Measurements from ENCODE around the gene MEG3.
"Not testable (repeated sequence)": the region's sequence is repeated elsewhere in the genome, so short reads cannot be mapped to it uniquely, and the experiment has no call there.

The MEG3 gene

DNA sequence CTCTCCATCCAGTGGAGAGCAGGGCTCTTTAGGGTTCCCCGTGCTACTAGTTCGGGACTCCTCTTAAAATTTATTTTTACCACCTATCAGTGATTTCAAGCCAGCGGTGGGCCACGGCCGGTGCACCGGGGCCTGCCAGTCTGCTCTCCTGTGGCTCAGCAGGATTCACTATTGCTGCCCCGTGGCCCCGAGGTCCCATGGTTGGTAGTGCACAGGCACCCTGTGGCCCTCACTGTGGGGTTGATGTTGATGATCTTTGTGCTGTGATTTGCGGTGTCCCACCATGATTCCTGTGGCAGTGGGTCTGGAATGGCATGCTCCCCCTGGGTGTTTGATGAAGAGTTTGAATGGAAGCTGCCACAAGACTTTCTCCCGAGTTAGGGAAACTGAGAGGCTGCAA, 12.6 kb upstream of the MEG3 start:
- no peak for DNase-seq (ENCODE audit: low read depth)
- TF ChIP-seq, protein P1, sequence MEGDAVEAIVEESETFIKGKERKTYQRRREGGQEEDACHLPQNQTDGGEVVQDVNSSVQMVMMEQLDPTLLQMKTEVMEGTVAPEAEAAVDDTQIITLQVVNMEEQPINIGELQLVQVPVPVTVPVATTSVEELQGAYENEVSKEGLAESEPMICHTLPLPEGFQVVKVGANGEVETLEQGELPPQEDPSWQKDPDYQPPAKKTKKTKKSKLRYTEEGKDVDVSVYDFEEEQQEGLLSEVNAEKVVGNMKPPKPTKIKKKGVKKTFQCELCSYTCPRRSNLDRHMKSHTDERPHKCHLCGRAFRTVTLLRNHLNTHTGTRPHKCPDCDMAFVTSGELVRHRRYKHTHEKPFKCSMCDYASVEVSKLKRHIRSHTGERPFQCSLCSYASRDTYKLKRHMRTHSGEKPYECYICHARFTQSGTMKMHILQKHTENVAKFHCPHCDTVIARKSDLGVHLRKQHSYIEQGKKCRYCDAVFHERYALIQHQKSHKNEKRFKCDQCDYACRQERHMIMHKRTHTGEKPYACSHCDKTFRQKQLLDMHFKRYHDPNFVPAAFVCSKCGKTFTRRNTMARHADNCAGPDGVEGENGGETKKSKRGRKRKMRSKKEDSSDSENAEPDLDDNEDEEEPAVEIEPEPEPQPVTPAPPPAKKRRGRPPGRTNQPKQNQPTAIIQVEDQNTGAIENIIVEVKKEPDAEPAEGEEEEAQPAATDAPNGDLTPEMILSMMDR (conservative IDR thresholded peaks at IDR 0.05; ENCODE audit: low read depth, low read length), result no peak
- no peak overlapping the region for H3K4me3 ChIP-seq (ENCODE audit: low read length)

GRCh38 chr14:100815478-100816285, 10.2 kb upstream of the MEG3 start:
- TF ChIP-seq, protein P1 (conservative IDR thresholded peaks at IDR 0.05; ENCODE audit: low read depth, low read length), result no peak
- no peak overlapping the region for H3K4me3 ChIP-seq (ENCODE audit: low read length)
- DNase-seq (ENCODE audit: low read depth), result no peak

DNA sequence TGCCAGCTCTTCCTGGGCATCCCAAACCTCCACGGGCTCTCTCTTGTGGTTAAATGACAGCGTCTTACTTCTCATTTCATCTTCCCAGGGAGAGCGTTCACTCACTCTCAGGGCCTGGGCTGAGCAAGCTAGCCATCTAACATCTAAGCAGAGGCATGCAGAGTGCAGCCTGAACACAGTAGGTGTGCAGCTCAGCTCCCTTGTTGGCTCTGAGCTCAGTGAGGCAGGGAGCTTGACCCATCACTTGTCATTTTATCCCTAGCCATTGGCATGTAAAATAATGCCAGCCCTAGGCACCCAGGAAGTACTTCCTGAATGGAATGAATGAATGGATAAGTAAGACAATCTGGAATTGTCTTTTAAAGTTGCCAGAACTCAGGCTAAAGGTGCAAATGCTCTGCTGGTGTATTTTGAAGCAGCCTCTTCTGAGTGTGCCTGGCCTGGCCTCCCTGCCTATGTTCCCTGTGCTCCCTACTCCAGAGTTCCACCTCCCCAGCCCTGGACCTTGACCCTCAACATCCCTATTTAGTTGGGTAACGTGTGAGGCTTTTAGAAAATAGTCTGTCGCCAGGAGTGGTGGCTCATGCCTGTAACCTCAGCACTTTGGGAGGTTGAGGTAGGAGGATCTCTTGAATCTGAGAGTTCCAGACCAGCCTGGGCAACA, 9.5 kb upstream of the MEG3 start:
- no peak for DNase-seq (ENCODE audit: low read depth)
- TF ChIP-seq, protein P1 (conservative IDR thresholded peaks at IDR 0.05; ENCODE audit: low read depth, low read length), result no peak
- H3K4me3 ChIP-seq (ENCODE audit: low read length), result no peak overlapping the region

- TF ChIP-seq, protein P1 (conservative IDR thresholded peaks at IDR 0.05; ENCODE audit: low read depth, low read length), result no peak
- DNase-seq (ENCODE audit: low read depth), result no peak
- H3K4me3 ChIP-seq (ENCODE audit: low read length), result no peak overlapping the region
Measured at GRCh38 chr14:100816950-100817901, 8.7 kb upstream of the MEG3 start.

DNA sequence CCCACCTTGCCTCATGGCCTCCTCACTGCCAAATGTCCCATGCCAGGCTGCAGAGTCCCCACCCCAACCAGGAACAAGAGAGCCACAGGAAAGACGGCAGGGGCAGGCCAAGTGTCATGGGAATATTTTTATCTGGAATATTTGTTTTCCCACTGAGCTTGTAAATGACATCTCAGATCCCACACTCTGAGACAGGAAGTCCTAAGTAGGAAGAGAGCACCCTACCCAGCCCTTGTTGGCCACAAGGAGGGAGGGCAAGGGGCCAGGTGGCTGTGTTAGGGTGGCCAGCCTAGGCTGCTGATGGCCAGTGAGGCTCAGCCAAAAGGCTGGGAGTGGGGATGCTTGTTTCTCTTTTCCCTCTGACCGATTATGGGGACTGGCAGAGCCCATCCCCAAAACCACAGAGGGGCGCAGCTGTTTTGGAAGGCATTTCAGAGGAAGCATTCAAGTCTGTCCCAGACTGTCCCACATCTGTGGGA, 7.7 kb upstream of the MEG3 start:
- TF ChIP-seq, protein P1 (conservative IDR thresholded peaks at IDR 0.05; ENCODE audit: low read depth, low read length), result no peak
- H3K4me3 ChIP-seq (ENCODE audit: low read length), result no peak overlapping the region
- DNase-seq (ENCODE audit: low read depth), result no peak

DNA sequence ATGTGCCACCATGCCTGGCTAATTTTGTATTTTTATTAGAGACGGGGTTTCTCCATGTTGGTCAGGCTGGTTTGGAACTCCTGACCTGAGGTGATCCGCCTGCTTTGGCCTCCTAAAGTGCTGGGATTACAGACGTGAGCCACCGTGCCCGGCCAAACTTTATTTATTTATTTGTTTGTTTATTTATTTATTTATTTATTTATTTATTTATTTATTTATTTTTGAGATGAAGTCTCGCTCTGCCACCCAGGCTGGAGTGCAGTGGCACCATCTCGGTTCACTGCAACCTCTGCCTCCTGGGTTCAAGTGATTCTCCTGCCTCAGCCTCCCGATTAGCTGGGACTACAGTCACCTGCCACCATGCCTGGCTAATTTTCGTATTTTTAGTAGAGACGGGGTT, 7.0 kb upstream of the MEG3 start:
- not testable (repeated sequence) for H3K4me3 ChIP-seq (ENCODE audit: low read length); DNase-seq (ENCODE audit: low read depth)

GRCh38 chr14:100819453-100819828, 6.5 kb upstream of the MEG3 start:
- DNase-seq (ENCODE audit: low read depth), result no peak
- TF ChIP-seq, protein P1 (conservative IDR thresholded peaks at IDR 0.05; ENCODE audit: low read depth, low read length), result no peak
- H3K4me3 ChIP-seq (ENCODE audit: low read length), result no peak overlapping the region

Data from retinal pigment epithelial cell (primary cell).